Limb (tissue), 2 donors: Measurements from ENCODE around the gene LCA5L.

ENCODE experiments used
- DNase-seq, 2 donors: peaks; one replicate each; pipeline ENCODE4 v3.0.0-alpha.2; 2016; ENCODE audit errors: extremely low spot score in 2 of 2

LCA5L gene

GRCh38 chr21:39445321-39446269 lies at the start of gene LCA5L:
Gene LCA5L (minus strand): TSS chr21:39445778. CDS start chr21:39428493, 17,285 bp downstream.
- DNase-seq = peak; percentile 89 to 96

- DNase-seq = no peak
Observed at GRCh38 chr21:39489380-39489924, 43.9 kb upstream of the LCA5L start.

GRCh38 chr21:39484711-39485276 lies 39.2 kb upstream of the LCA5L start:
- peak in 1 of 2 donors; percentile 38 for DNase-seq

GRCh38 chr21:39483917-39484316 lies 38.3 kb upstream of the LCA5L start:
- DNase-seq = no peak

- DNase-seq = no peak
Observed at GRCh38 chr21:39481886-39482285, 36.3 kb upstream of the LCA5L start.

GRCh38 chr21:39480271-39480670 lies 34.7 kb upstream of the LCA5L start:
- DNase-seq = no peak

GRCh38 chr21:39479814-39480182 lies 34.2 kb upstream of the LCA5L start:
- no peak for DNase-seq

GRCh38 chr21:39479164-39479813 lies 33.7 kb upstream of the LCA5L start:
- DNase-seq = no peak

- DNase-seq = no peak
Observed at GRCh38 chr21:39474611-39475010, 29.0 kb upstream of the LCA5L start.

GRCh38 chr21:39472786-39473185 lies 27.2 kb upstream of the LCA5L start:
- DNase-seq = no peak

- no peak for DNase-seq
Observed at GRCh38 chr21:39471598-39471997, 26.0 kb upstream of the LCA5L start.

- no peak for DNase-seq
Observed at GRCh38 chr21:39468559-39468958, 23.0 kb upstream of the LCA5L start.

- no peak for DNase-seq
Observed at GRCh38 chr21:39467746-39468145, 22.2 kb upstream of the LCA5L start.

- no peak for DNase-seq
Observed at GRCh38 chr21:39466584-39466983, 21.0 kb upstream of the LCA5L start.

- DNase-seq = no peak
Observed at GRCh38 chr21:39463308-39463707, 17.7 kb upstream of the LCA5L start.

GRCh38 chr21:39461419-39461818 lies 15.8 kb upstream of the LCA5L start:
- no peak for DNase-seq

- no peak for DNase-seq
Observed at GRCh38 chr21:39456665-39457064, 11.1 kb upstream of the LCA5L start.

- DNase-seq = no peak
Observed at GRCh38 chr21:39454949-39455668, 9.5 kb upstream of the LCA5L start.

GRCh38 chr21:39453571-39454179 lies 8.1 kb upstream of the LCA5L start:
- no peak for DNase-seq

GRCh38 chr21:39452970-39453342 lies 7.4 kb upstream of the LCA5L start:
- no peak for DNase-seq
